HEK293T (cell line): ENCODE measurements around the gene TSEN2.

ENCODE experiments used
- ARNT ChIP-seq: fragments of 450-650 bp; IDR thresholded peaks from 2 replicates; pipeline ENCODE4 v1.6.1; 2017; ENCODE audit warnings: mild to moderate bottlenecking
- BHLHE40 ChIP-seq: fragments of 450-650 bp; IDR thresholded peaks from 2 replicates; pipeline ENCODE4 v1.6.1; 2016; ENCODE audit warnings: mild to moderate bottlenecking, moderate library complexity, borderline replicate concordance
- ELF4 ChIP-seq: fragments of 450-650 bp; IDR thresholded peaks from 2 replicates; pipeline ENCODE4 v1.6.1; 2017; ENCODE audit warnings: antibody characterized with exemption
- FOXA1 ChIP-seq: fragments of 450-650 bp; IDR thresholded peaks from 2 replicates; pipeline ENCODE4 v1.6.1; 2016; ENCODE audit warnings: mild to moderate bottlenecking
- FOXK2 ChIP-seq: fragments of 450-650 bp; IDR thresholded peaks from 2 replicates; pipeline ENCODE4 v1.6.1; 2016; ENCODE audit warnings: mild to moderate bottlenecking
- FOXM1 ChIP-seq: fragments of 450-650 bp; IDR thresholded peaks from 2 replicates; pipeline ENCODE4 v1.6.1; 2017; ENCODE audit warnings: mild to moderate bottlenecking, borderline replicate concordance
- HDGF ChIP-seq: fragments of 450-650 bp; IDR thresholded peaks from 2 replicates; pipeline ENCODE4 v1.6.1; 2017; ENCODE audit warnings: antibody characterized with exemption, borderline replicate concordance
- L3MBTL2 ChIP-seq: fragments of 450-650 bp; conservative IDR thresholded peaks from 2 replicates; pipeline ENCODE4 v1.6.1; 2016; ENCODE audit warnings: mild to moderate bottlenecking
- LEF1 ChIP-seq: fragments of 450-650 bp; IDR thresholded peaks from 2 replicates; pipeline ENCODE4 v1.6.1; 2017; ENCODE audit warnings: mild to moderate bottlenecking, borderline replicate concordance
- SP1 ChIP-seq: fragments of 450-650 bp; IDR thresholded peaks from 2 replicates; pipeline ENCODE4 v1.6.1; 2017
- SUZ12 ChIP-seq: fragments of 450-650 bp; IDR thresholded peaks from 2 replicates; pipeline ENCODE4 v1.6.1; 2016; ENCODE audit warnings: mild to moderate bottlenecking
- ZNF384 ChIP-seq: fragments of 450-650 bp; IDR thresholded peaks from 2 replicates; pipeline ENCODE4 v1.6.1; 2016
- TF ChIP-seq, protein P1 (sequence below): fragments of 450-650 bp; IDR thresholded peaks from 2 replicates; pipeline ENCODE4 v1.6.1; 2016

DNA sequence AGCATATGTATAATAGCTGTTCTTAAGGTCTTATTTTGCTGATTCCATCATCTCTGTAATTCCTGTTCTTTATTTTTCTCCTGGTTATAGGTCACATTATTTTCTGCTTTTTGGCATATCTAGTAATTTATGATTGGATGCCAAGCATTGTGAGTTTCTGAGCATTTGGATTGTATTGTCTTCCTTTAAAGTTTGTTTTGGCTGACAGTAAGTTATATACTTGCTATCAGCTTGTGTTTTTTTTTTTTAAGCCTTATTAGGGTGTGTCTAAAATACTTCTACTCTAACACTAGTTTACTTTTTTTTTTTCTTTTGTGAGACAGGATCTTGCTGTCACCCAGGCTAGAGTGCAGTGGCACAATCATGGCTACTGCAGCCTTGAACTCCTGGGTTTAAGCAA, 82.7 kb downstream of the TSEN2 start:
- TF ChIP-seq LEF1 (no peak), FOXM1 (no peak), SP1 (no peak), L3MBTL2 (no peak), ELF4 (no peak), ARNT (no peak), FOXA1 (no peak), ZNF384 (no peak), HDGF (no peak), SUZ12 (no peak), BHLHE40 (no peak), FOXK2 (no peak)
- TF ChIP-seq, protein P1, sequence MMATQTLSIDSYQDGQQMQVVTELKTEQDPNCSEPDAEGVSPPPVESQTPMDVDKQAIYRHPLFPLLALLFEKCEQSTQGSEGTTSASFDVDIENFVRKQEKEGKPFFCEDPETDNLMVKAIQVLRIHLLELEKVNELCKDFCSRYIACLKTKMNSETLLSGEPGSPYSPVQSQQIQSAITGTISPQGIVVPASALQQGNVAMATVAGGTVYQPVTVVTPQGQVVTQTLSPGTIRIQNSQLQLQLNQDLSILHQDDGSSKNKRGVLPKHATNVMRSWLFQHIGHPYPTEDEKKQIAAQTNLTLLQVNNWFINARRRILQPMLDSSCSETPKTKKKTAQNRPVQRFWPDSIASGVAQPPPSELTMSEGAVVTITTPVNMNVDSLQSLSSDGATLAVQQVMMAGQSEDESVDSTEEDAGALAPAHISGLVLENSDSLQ, result no peak
